K562 (cell line): ENCODE results near the gene CLDN24. TPM values are rescaled to one million over a fixed set of nuclear protein-coding genes. Genes with fewer than 3 reads are reported as not detected.

Source experiments
- CBFA2T3 ChIP-seq: fragments of 450-650 bp; IDR thresholded peaks from 2 replicates; pipeline ENCODE4 v1.6.1; 2017
- CTBP1 ChIP-seq: fragments of 450-650 bp; IDR thresholded peaks from 2 replicates; pipeline ENCODE4 v1.6.1; 2016; ENCODE audit warnings: borderline replicate concordance
- E4F1 ChIP-seq: fragments of 250-450 bp; sonication (Bioruptor Pico); IDR thresholded peaks from 2 replicates; pipeline ENCODE4 v1.5.0; 2021; ENCODE audit warnings: mild to moderate bottlenecking, borderline replicate concordance
- EHMT2 ChIP-seq: fragments of 450-650 bp; IDR thresholded peaks from 2 replicates; pipeline ENCODE4 v1.6.1; 2018; ENCODE audit warnings: antibody characterized with exemption
- FOXK1 ChIP-seq: sonication (generic); formaldehyde crosslinking; IDR thresholded peaks from 2 replicates; pipeline ENCODE4 v1.8.0; 2022; ENCODE audit warnings: missing genetic modification reagents, mild to moderate bottlenecking, borderline replicate concordance
- FUS ChIP-seq: fragments of 200-400 bp; formaldehyde crosslinking; optimal IDR thresholded peaks from 2 replicates; pipeline ENCODE3; 2017; ENCODE audit warnings: low read depth, low read length
- HDAC3 ChIP-seq: fragments of 450-650 bp; IDR thresholded peaks from 2 replicates; pipeline ENCODE4 v1.6.1; 2018; ENCODE audit warnings: borderline replicate concordance, mild to moderate bottlenecking, moderate library complexity; ENCODE audit not compliant: partially characterized antibody
- IRF9 ChIP-seq: fragments of 450-650 bp; IDR thresholded peaks from 2 replicates; pipeline ENCODE4 v1.6.1; 2016; ENCODE audit warnings: missing biosample characterization, missing genetic modification characterization
- NR2F6 ChIP-seq: fragments of 450-650 bp; formaldehyde crosslinking; IDR thresholded peaks from 2 replicates; pipeline ENCODE4 v1.4.0; 2020; ENCODE audit warnings: mild to moderate bottlenecking
- PCBP1 ChIP-seq: fragments of 200-400 bp; formaldehyde crosslinking; IDR thresholded peaks from 2 replicates; pipeline ENCODE4 v1.6.1; 2018; ENCODE audit warnings: mild to moderate bottlenecking, low read depth, low read length; ENCODE audit not compliant: poor library complexity, severe bottlenecking
- POLR2AphosphoS2 ChIP-seq: IDR thresholded peaks from 2 replicates; pipeline ENCODE4 v1.6.1; 2012; ENCODE audit warnings: low read length, improper control_type of control experiment
- PRDM10 ChIP-seq: fragments of 450-650 bp; IDR thresholded peaks from 2 replicates; pipeline ENCODE4 v1.6.1; 2018; ENCODE audit not compliant: partially characterized antibody
- RCOR1 ChIP-seq, 2 experiments: IDR thresholded peaks; 2 replicates each; pipeline ENCODE4 v1.6.1; 2012; ENCODE audit warnings: low read depth in 2 of 2, low read length in 2 of 2, borderline replicate concordance in 1 of 2, improper control_type of control experiment in 1 of 2
- RFX5 ChIP-seq: IDR thresholded peaks from 2 replicates; pipeline ENCODE4 v1.6.1; 2011; ENCODE audit warnings: low read depth, mild to moderate bottlenecking, improper control_type of control experiment, low read length
- SOX6 ChIP-seq: fragments of 450-650 bp; IDR thresholded peaks from 2 replicates; pipeline ENCODE4 v1.6.1; 2014; ENCODE audit warnings: mild to moderate bottlenecking
- TAF7 ChIP-seq: fragments of 450-650 bp; IDR thresholded peaks from 2 replicates; pipeline ENCODE4 v1.6.1; 2016; ENCODE audit warnings: missing genetic modification characterization, missing compliant biosample characterization
- THRA ChIP-seq: fragments of 450-650 bp; IDR thresholded peaks from 2 replicates; pipeline ENCODE4 v1.6.1; 2017; ENCODE audit warnings: mild to moderate bottlenecking, moderate library complexity
- ZNF24 ChIP-seq: fragments of 450-650 bp; IDR thresholded peaks from 2 replicates; pipeline ENCODE4 v1.6.1; 2016
- ZNF699 ChIP-seq: fragments of 250-450 bp; sonication (Bioruptor Pico); IDR thresholded peaks from 2 replicates; pipeline ENCODE4 v1.8.0; 2021; ENCODE audit warnings: mild to moderate bottlenecking, moderate library complexity; ENCODE audit not compliant: insufficient replicate concordance
- ZSCAN29 ChIP-seq: fragments of 450-650 bp; IDR thresholded peaks from 2 replicates; pipeline ENCODE4 v1.6.1; 2017
- polyA plus RNA-seq, 8 experiments: library from polyadenylated mRNA; depleted of rRNA in 4 of 8; stranded (reverse) in 5 of 8; unstranded in 3 of 8; fragments of >200 nt; fragmentation: Nextera tagmentation in 2 of 8; fragmentation: Illumina TruSeq in 1 of 8; extraction: Ambion mirVana in 2 of 8; extraction: Trizol in 1 of 8; gene quantifications; 2 replicates each; pipeline versions ENCODE4 v1.2.1 to v1.2.3, GENCODE V29; 2011 to 2014; ENCODE audit warnings: inconsistent platforms in 1 of 8, missing spikeins in 1 of 8
- total RNA-seq, 7 experiments: library from RNA; depleted of rRNA in 6 of 7; stranded (reverse); fragments of >200 nt in 6 of 7; fragmentation: Illumina TruSeq in 2 of 7; extraction: Trizol in 2 of 7; gene quantifications; 2 replicates each; pipeline versions ENCODE4 v1.2.1 to v1.2.3, GENCODE V29; 2011 to 2021; ENCODE audit warnings: low replicate concordance in 1 of 7

The CLDN24 gene
- total and polyA plus RNA-seq, 9 of the 15 experiments (the other 6 are each of a cell fraction or from before 2014, with no cell fraction given) = not detected

- TF ChIP-seq E4F1 (peak; percentile 92), PCBP1 (no peak), RFX5 (no peak), FOXK1 (CRISPR knock-in tag) (no peak), IRF9 (tag) (peak; percentile 100), NR2F6 (peak; percentile 97), ZNF24 (0 out of 2 replicates have a peak, but pooled peaks have one; percentile 40), TAF7 (tag) (peak; percentile 99), SOX6 (peak; percentile 76), THRA (no peak), EHMT2 (no peak), PRDM10 (no peak), ZSCAN29 (no peak), FUS (no peak), HDAC3 (no peak), CTBP1 (peak; percentile 53; the same call in 1 of the 2 replicates), ZNF699 (peak; percentile 59), POLR2AphosphoS2 (no peak), CBFA2T3 (no peak), RCOR1 (IDR thresholded peaks at IDR 0.05; ENCODE audit: borderline replicate concordance in 1 of 2, low read depth in 2 of 2, low read length in 2 of 2) (peak in 1 of 2 experiments; percentile 49; a peak in 1 of 4 replicates)
Observed at GRCh38 chr4:183348706-183349659, 26.8 kb upstream of the CLDN24 start (continued).
